Activated T-cell treated with anti-CD3 and anti-CD28 coated beads for 1 hour (primary cell): ENCODE data around the gene PRLR.

Experiments
- DNase-seq: peaks from one replicate; pipeline ENCODE4 v3.0.0-alpha.2; 2020; ENCODE audit warnings: low read depth

PRLR gene

DNA sequence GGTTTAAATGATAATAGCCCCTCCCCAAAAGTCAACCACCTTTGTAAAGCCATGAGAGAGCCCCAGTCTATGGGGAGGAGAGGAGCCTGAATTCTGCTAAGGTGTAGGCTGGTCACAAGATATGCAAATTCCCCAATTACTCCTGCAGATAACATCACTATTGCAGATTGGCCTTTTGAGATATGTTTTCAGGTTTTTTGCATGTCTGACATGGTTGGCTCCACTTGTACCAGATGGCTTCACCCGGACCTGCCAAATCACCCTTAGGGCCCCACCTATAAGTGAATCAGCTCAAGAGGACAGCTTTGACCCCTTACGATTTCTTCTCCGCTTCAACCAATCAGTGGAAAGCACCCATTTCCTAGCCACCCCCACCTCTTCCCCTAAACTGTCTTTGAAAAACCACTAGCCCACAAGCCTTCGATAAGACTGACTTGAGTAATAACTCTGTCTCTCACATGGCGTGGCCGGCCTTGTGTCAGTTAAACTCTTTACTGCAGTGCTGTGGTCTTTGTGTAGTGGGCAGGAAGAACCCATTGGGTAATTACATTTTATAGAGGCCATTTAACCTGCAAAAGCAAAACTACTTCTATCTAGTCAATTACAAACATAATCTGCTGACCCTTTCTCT is 69.7 kb downstream of the PRLR start:
- no peak for DNase-seq

GRCh38 chr5:35159370-35159742 is 70.9 kb downstream of the PRLR start:
- DNase-seq, result no peak

DNA sequence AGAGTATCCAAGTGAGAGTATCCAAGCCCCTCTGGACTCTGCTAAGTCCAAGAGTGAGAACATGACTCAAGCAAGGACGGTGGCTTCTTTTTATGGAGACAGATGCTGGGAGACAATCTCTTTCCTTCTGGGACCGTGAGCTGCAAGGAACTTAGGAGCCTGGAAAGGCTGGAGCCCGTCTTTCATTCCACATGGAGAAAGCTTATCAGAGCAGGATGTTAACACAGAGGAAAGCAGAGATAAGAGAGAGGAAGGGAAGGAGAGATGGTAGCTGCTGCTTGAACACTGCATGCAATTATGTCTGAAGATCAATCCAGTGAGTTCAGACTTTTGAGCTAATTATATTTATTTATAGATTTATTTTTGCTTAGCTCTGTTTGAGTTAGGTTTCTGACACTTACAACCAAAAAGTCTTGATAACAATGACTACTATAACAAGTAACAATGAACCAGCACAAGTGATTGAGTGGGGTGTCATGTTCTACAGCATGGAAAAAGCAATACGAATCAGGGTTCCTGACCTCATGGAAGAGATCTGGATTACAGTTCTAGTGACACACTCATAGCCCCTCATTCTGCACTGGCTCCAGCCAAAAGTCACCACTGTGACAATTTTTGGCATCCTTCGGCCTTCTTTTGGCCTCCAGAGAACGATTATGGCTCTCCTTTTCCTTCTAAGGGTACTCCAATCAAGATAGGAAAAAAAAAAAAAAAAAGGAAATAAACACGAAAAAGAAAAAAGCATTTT is 71.5 kb downstream of the PRLR start:
- DNase-seq, result no peak

DNA sequence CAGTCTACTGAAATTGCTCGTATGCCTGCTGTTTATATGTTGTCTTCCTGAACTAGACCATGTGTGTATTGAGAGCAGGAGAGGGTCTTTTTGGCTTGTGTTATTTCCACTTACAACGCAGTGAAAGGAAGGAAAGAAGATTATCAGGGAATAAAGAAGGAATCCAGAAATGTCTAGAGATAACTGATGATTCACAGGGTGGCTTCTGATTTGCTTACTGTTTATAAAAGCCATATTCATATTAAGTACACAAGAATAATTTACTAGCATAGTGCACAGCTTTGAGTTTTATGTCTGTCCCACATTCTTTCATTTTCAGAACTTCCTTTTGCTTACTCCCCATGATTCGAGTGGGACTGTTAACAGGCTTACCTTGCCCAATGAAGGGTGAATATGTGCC is 72.1 kb downstream of the PRLR start:
- DNase-seq, result no peak

DNA sequence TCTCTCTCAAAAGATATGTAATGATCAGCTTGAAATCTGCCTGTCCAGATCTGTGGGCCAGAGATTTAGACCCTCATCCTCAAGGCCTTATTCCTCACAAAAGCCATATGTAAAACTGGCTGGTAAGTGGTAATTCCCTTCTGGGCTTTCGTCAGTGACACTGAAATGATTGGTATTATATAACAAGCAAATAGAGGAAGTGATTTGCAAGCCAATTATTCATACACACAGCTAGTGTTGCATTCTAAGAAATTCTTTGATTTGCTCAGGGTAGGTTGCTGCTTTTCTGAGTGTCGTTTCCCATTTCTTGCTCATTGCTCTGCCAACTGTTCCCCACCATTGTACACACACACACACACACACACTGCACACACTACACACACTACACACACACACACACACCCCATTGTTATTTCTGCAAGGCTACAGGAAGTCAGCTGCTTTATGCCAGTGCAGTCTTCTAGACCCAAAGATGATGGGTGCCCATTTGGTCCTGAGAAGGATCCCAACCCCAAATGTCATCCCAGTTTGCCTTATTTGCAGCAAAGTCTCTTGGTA is 76.8 kb downstream of the PRLR start:
- DNase-seq, result no peak

GRCh38 chr5:35152733-35153132 is 77.6 kb downstream of the PRLR start:
- no peak for DNase-seq

- DNase-seq, result no peak
Observed at GRCh38 chr5:35151146-35151920, 79.0 kb downstream of the PRLR start.

DNA sequence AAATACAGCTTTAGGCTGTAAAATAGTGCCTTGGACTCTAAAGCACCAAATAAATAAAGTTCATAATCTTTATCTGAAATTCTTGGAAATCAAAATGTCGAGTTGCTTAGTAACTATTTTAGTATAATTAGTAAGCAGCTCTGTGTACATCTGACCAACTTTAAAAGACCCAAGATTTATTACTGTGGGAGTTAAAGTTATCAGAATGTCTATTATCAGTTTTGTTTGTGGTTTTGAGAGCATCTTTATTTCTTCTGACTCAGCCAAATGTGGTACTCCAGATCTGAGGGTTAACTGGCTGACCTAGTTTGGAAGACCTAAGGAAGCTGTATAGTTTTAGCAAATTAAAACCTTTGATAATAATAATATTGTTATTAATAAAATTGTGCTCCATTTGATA is 81.2 kb downstream of the PRLR start:
- no peak for DNase-seq

GRCh38 chr5:35146406-35146805 is 83.9 kb downstream of the PRLR start:
- no peak for DNase-seq

DNA sequence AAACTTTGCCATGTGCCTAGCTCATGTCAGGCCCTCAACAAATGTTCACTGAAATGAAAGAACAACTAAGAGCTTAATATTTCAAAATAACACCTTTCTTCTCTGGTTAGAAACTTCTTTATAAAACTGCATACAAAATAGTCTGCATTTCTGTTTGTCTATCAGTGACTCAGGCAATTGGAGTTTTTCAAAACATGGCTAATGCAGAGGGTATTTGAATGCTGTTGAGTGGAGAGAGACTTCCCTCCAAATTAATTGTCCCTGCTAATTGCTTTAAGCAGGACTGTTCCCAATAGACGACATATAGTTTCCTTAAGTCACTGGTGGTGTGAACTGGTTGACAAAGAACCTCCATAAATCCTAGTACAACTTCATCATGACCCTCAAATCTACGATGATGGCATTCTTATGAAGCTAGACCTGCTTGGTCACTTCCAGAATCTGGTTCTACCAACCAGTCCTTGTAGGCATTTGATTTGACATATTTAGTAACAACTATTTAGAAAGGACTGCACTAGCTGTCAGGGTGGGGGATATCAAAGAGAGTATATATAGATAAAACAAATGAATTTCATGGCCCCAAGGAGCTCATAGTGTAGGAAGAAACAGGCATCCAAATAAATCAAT is 84.5 kb downstream of the PRLR start:
- DNase-seq, result no peak

DNA sequence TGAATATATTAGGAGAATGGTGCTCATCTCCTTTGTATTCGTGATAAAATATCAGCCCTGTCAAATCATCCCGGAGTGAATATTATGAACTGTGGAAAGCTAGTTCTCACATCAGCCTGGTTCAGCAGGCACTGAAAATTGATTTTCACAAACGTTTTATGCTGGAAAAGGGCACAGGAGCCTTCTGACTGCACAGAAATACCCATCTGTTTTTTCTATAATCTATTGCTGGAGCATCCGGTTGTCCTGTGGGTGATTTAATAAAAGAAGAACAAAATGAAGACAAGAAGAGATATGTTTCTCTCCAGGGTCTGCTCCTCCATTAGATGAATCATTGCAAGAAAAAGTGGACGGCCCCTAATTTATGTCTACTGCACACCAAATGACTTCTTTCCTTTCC is 85.3 kb downstream of the PRLR start:
- DNase-seq, result no peak

DNA sequence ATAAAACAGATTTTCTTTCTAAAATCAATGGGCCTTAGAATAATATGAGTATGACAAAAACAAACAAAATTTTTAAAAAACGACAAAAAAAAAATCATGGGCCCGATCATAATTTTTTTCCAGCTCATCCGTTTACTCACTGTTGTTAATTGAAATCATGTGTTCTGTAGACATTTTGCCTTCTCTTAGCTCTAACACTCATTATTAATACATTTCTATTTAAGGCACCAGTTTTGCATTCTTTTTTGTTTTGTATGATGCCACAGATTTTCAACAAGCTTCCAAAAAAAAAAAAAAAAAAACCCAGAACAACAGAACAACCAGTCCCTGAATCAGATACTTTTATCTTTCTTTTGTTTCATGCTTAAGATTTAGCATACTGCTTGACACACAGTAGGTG is 86.4 kb downstream of the PRLR start:
- no peak for DNase-seq

GRCh38 chr5:35141739-35142138 is 88.5 kb downstream of the PRLR start:
- no peak for DNase-seq

- no peak for DNase-seq
Observed at GRCh38 chr5:35138232-35138631, 92.1 kb downstream of the PRLR start.

DNA sequence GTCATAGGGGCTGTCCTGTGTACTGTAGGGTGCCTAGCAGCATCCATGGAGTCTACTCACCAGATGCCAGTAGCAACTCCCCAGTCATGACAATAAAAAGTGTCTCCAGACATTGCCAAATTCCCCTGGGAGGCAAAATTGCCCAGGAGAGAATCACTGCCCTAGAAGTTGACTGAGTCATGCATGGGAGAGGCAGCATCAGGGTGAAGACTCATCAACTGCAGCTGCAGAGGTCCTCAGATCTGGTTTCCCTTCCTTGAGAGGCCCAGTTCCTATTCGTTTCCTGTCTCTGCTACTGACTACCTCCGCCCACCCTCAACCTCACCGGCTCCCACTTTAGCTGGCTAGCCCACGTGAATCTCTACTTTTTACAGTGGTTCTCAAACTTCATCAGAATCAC is 93.9 kb downstream of the PRLR start:
- no peak for DNase-seq

GRCh38 chr5:35135239-35135700 is 95.0 kb downstream of the PRLR start:
- no peak for DNase-seq

- DNase-seq, result no peak
Observed at GRCh38 chr5:35134278-35135030, 95.8 kb downstream of the PRLR start.

- DNase-seq, result no peak
Observed at GRCh38 chr5:35133186-35133585, 97.1 kb downstream of the PRLR start.

GRCh38 chr5:35131723-35132122 is 98.6 kb downstream of the PRLR start:
- DNase-seq, result no peak

GRCh38 chr5:35129921-35130485 is 100.3 kb downstream of the PRLR start:
- peak; percentile 8 for DNase-seq

GRCh38 chr5:35129276-35129675 is 101.0 kb downstream of the PRLR start:
- no peak for DNase-seq
